ENCODE measurements around the gene KISS1. TPM values are rescaled to one million over a fixed set of nuclear protein-coding genes. Genes with fewer than 3 reads are reported as not detected.

The KISS1 gene
- total RNA-seq, 1 donor from 2014 or later, result 0.77 TPM

- H3K36me3 Mint-ChIP-seq (ENCODE audit: low read depth), result no peaks in the 10 kb centered on the region
- no peak for TF ChIP-seq CTCF (IDR thresholded peaks at IDR 0.05)
- H3K4me1 Mint-ChIP-seq (ENCODE audit: low read depth), result no peaks in the 10 kb centered on the region
- H3K27me3 Mint-ChIP-seq (ENCODE audit: low read depth), result peaks cover 61% of the 10 kb centered on the region
- no peak overlapping the region for H3K27ac Mint-ChIP-seq (ENCODE audit: unreplicated experiment)
- H3K4me3 Mint-ChIP-seq (ENCODE audit: unreplicated experiment), result no peak overlapping the region
- no peaks in the 10 kb centered on the region for H3K9me3 Mint-ChIP-seq (ENCODE audit: low read depth)
- no peak for DNase-seq (ENCODE audit: low spot score)
These were observed 9.8 kb upstream of the KISS1 start for GRCh38 chr1:204206121-204206520.

GRCh38 chr1:204205486-204205885, 9.2 kb upstream of the KISS1 start:
- Mint-ChIP-seq H3K27me3 (ENCODE audit: low read depth) (peaks cover 61% of the 10 kb centered on the region), H3K4me1 (ENCODE audit: low read depth) (no peaks in the 10 kb centered on the region), H3K9me3 (ENCODE audit: low read depth) (no peaks in the 10 kb centered on the region), H3K4me3 (ENCODE audit: unreplicated experiment) (no peak overlapping the region), H3K36me3 (ENCODE audit: low read depth) (no peaks in the 10 kb centered on the region), H3K27ac (ENCODE audit: unreplicated experiment) (no peak overlapping the region)
- DNase-seq (ENCODE audit: low spot score), result no peak
- no peak for TF ChIP-seq CTCF (IDR thresholded peaks at IDR 0.05)

- peaks cover 58% of the 10 kb centered on the region for H3K27me3 Mint-ChIP-seq (ENCODE audit: low read depth)
- no peak for TF ChIP-seq CTCF (IDR thresholded peaks at IDR 0.05)
- no peak overlapping the region for H3K4me3 Mint-ChIP-seq (ENCODE audit: unreplicated experiment)
- no peaks in the 10 kb centered on the region for H3K4me1 Mint-ChIP-seq (ENCODE audit: low read depth)
- no peak overlapping the region for H3K27ac Mint-ChIP-seq (ENCODE audit: unreplicated experiment)
- no peaks in the 10 kb centered on the region for H3K9me3 Mint-ChIP-seq (ENCODE audit: low read depth)
- no peak for DNase-seq (ENCODE audit: low spot score)
- no peaks in the 10 kb centered on the region for H3K36me3 Mint-ChIP-seq (ENCODE audit: low read depth)
These were observed 8.7 kb upstream of the KISS1 start for GRCh38 chr1:204204944-204205343.

- no peaks in the 10 kb centered on the region for H3K36me3 Mint-ChIP-seq (ENCODE audit: low read depth)
- H3K4me1 Mint-ChIP-seq (ENCODE audit: low read depth), result peaks cover 7% of the 10 kb centered on the region
- H3K27me3 Mint-ChIP-seq (ENCODE audit: low read depth), result peaks cover 46% of the 10 kb centered on the region
- no peak overlapping the region for H3K27ac Mint-ChIP-seq (ENCODE audit: unreplicated experiment)
- no peak overlapping the region for H3K4me3 Mint-ChIP-seq (ENCODE audit: unreplicated experiment)
- no peaks in the 10 kb centered on the region for H3K9me3 Mint-ChIP-seq (ENCODE audit: low read depth)
- DNase-seq (ENCODE audit: low spot score), result no peak
- TF ChIP-seq CTCF (IDR thresholded peaks at IDR 0.05), result no peak
These were observed 7.0 kb upstream of the KISS1 start for GRCh38 chr1:204203206-204203767.

GRCh38 chr1:204202481-204202880, 6.2 kb upstream of the KISS1 start:
- no peaks in the 10 kb centered on the region for H3K9me3 Mint-ChIP-seq (ENCODE audit: low read depth)
- no peaks in the 10 kb centered on the region for H3K36me3 Mint-ChIP-seq (ENCODE audit: low read depth)
- no peak for TF ChIP-seq CTCF (IDR thresholded peaks at IDR 0.05)
- peaks cover 7% of the 10 kb centered on the region for H3K4me1 Mint-ChIP-seq (ENCODE audit: low read depth)
- no peak overlapping the region for H3K4me3 Mint-ChIP-seq (ENCODE audit: unreplicated experiment)
- H3K27me3 Mint-ChIP-seq (ENCODE audit: low read depth), result peaks cover 40% of the 10 kb centered on the region
- no peak overlapping the region for H3K27ac Mint-ChIP-seq (ENCODE audit: unreplicated experiment)
- DNase-seq (ENCODE audit: low spot score), result no peak

Measured in chondrocyte (in vitro differentiated cells).